ENCODE results near the gene AK6.

Gene AK6

DNA sequence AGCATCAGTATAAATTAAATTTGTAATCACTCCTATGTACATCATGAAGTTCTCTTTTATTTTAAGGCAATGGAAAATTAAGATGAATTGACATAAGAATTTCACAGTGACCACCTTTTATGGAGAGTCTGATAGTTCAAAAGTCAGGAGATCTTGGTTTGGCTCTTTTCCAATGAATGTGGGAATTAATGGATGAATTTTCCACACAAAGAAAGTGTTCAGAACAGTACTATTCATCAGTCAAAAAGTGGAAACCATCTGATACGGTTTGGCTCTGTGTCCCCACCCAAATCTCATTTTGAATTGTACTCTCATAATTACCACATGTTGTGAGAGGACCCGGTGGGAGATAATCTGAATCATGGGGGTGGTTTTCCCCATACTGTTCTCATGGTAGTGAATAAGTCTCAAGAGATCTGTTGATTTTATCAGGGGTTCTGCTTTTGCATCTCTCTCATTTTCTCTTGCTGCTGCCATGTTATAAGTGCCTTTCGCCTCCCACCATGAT, 61.2 kb downstream of the AK6 start:
- H3K27me3 ChIP-seq: no peaks in the 10 kb centered on the region
- H3K27ac ChIP-seq: peak overlapping the region; percentile 99
- TF ChIP-seq, protein P1, sequence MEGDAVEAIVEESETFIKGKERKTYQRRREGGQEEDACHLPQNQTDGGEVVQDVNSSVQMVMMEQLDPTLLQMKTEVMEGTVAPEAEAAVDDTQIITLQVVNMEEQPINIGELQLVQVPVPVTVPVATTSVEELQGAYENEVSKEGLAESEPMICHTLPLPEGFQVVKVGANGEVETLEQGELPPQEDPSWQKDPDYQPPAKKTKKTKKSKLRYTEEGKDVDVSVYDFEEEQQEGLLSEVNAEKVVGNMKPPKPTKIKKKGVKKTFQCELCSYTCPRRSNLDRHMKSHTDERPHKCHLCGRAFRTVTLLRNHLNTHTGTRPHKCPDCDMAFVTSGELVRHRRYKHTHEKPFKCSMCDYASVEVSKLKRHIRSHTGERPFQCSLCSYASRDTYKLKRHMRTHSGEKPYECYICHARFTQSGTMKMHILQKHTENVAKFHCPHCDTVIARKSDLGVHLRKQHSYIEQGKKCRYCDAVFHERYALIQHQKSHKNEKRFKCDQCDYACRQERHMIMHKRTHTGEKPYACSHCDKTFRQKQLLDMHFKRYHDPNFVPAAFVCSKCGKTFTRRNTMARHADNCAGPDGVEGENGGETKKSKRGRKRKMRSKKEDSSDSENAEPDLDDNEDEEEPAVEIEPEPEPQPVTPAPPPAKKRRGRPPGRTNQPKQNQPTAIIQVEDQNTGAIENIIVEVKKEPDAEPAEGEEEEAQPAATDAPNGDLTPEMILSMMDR (IDR thresholded peaks at IDR 0.05): no peak
- H3K36me3 ChIP-seq: peaks cover 70% of the 10 kb centered on the region
- H3K9me3 ChIP-seq: no peaks in the 10 kb centered on the region
- no peak overlapping the region for H3K4me3 ChIP-seq (ENCODE audit: low read depth in 1 of 2, low read length in 1 of 2)
- peaks cover 23 to 27% of the 10 kb centered on the region in 2 experiments for H3K4me1 ChIP-seq (ENCODE audit: control insufficient read depth in 1 of 2, insufficient read depth in 1 of 2, low read depth in 1 of 2, low read length in 1 of 2)

DNA sequence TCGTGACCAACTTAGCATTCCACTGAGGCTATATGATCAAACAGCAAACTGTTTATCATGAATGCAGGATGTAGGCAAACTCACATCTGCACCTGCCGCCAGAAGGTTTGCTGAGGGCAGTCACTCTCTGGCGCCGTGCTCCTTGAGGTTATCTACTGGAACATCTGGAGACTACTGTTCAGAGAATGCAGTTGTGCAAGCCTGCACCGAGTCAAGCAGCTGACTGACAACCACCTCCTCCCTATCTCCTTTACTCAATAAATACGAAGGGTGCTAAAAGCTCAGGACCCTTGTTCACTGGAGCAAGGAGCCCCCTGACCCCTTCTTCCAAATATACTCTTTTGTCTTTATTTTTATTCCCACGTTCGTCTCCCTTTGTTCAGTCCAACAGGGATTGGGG, 63.8 kb downstream of the AK6 start:
- TF ChIP-seq, protein P1 (IDR thresholded peaks at IDR 0.05): no peak
- Histone ChIP-seq H3K9me3 (no peaks in the 10 kb centered on the region), H3K4me1 (ENCODE audit: control insufficient read depth in 1 of 2, insufficient read depth in 1 of 2, low read depth in 1 of 2, low read length in 1 of 2) (peaks cover 11 to 13% of the 10 kb centered on the region in 2 experiments), H3K4me3 (ENCODE audit: low read depth in 1 of 2, low read length in 1 of 2) (no peak overlapping the region), H3K27ac (no peak overlapping the region), H3K27me3 (no peaks in the 10 kb centered on the region), H3K36me3 (peaks cover 67% of the 10 kb centered on the region)

Measured in neutrophil (primary cell).